Mesenchymal stem cell (in vitro differentiated cells and primary cell): ENCODE data around the gene E2F6.
A peak's percentile ranks its signal among the peaks of the same experiment; 100 is the strongest.

Experiments
- DNase-seq: peaks from one replicate; pipeline ENCODE4 v3.0.0-alpha.2; 2013
- H2AFZ ChIP-seq: one replicate; pipeline ENCODE4 v1.6.1; 2013; ENCODE audit warnings: low read depth, mild to moderate bottlenecking, control low read depth, inconsistent platforms, low read length, moderate library complexity
- H2AK5ac ChIP-seq: 2 replicates; pipeline ENCODE4 v1.6.1; 2013; ENCODE audit warnings: low read length, moderate library complexity, mild to moderate bottlenecking, inconsistent platforms; ENCODE audit not compliant: severe bottlenecking
- H2BK120ac ChIP-seq: one replicate; pipeline ENCODE4 v1.6.1; 2013; ENCODE audit warnings: low read depth, mild to moderate bottlenecking, inconsistent platforms, low read length, moderate library complexity
- H2BK12ac ChIP-seq, 2 experiments: one replicate each; pipeline ENCODE4 v1.6.1; 2013; ENCODE audit warnings: inconsistent platforms in 2 of 2, low read length in 2 of 2, mild to moderate bottlenecking in 2 of 2, moderate library complexity in 2 of 2, control low read depth in 1 of 2
- H2BK15ac ChIP-seq: one replicate; pipeline ENCODE4 v1.6.1; 2013; ENCODE audit warnings: mild to moderate bottlenecking, low read depth, inconsistent platforms; ENCODE audit not compliant: poor library complexity, severe bottlenecking
- H2BK5ac ChIP-seq: 2 replicates; pipeline ENCODE4 v1.6.1; 2013; ENCODE audit warnings: low read depth, mild to moderate bottlenecking, low read length, control low read depth, inconsistent platforms; ENCODE audit not compliant: poor library complexity, severe bottlenecking
- H3K14ac ChIP-seq, 2 experiments: one replicate each; pipeline ENCODE4 v1.6.1; 2013; ENCODE audit warnings: inconsistent platforms in 2 of 2, low read length in 2 of 2, control low read depth in 1 of 2, mild to moderate bottlenecking in 1 of 2, moderate library complexity in 1 of 2
- H3K18ac ChIP-seq, 2 experiments: one replicate each; pipeline ENCODE4 v1.6.1; 2013; ENCODE audit warnings: inconsistent platforms in 2 of 2, low read length in 2 of 2, control low read depth in 1 of 2, low read depth in 1 of 2, mild to moderate bottlenecking in 1 of 2
- H3K23ac ChIP-seq, 2 experiments: one replicate each; pipeline ENCODE4 v1.6.1; 2013; ENCODE audit warnings: inconsistent platforms in 2 of 2, low read length in 2 of 2, mild to moderate bottlenecking in 2 of 2, moderate library complexity in 2 of 2, control low read depth in 1 of 2
- H3K27ac ChIP-seq: 2 replicates; pipeline ENCODE4 v1.5.1; 2013; ENCODE audit warnings: mild to moderate bottlenecking, moderate library complexity, low read length, control low read depth, inconsistent platforms; ENCODE audit not compliant: poor library complexity, severe bottlenecking
- H3K27me3 ChIP-seq, 2 experiments: 2 replicates each; pipeline versions ENCODE4 v1.6.1 to v1.7.0; 2013; ENCODE audit warnings: low read length in 2 of 2, mild to moderate bottlenecking in 2 of 2, moderate library complexity in 2 of 2, control low read depth in 1 of 2, inconsistent platforms in 1 of 2; ENCODE audit not compliant: control insufficient read depth in 1 of 2, insufficient read depth in 1 of 2
- H3K36me3 ChIP-seq, 2 experiments: 2 replicates each; pipeline versions ENCODE4 v1.6.1 to v1.7.0; 2013; ENCODE audit warnings: low read length in 2 of 2, control low read depth in 1 of 2, inconsistent platforms in 1 of 2, low read depth in 1 of 2, mild to moderate bottlenecking in 1 of 2; ENCODE audit not compliant: insufficient read depth in 2 of 2, control insufficient read depth in 1 of 2
- H3K4ac ChIP-seq, 2 experiments: one replicate each; pipeline ENCODE4 v1.6.1; 2013; ENCODE audit warnings: inconsistent platforms in 2 of 2, low read length in 2 of 2, mild to moderate bottlenecking in 2 of 2, moderate library complexity in 2 of 2, control low read depth in 1 of 2, low read depth in 1 of 2
- H3K4me1 ChIP-seq: 2 replicates; pipeline ENCODE4 v1.6.1; 2013; ENCODE audit warnings: low read depth, low read length, control low read depth; ENCODE audit not compliant: control insufficient read depth, insufficient read depth
- H3K4me2 ChIP-seq: 2 replicates; pipeline ENCODE4 v1.6.1; 2013; ENCODE audit warnings: low read length, mild to moderate bottlenecking, inconsistent platforms; ENCODE audit not compliant: poor library complexity, severe bottlenecking
- H3K4me3 ChIP-seq, 2 experiments: 2 replicates each; pipeline versions ENCODE4 v1.5.1 to v1.7.0; 2013; ENCODE audit warnings: low read length in 2 of 2, mild to moderate bottlenecking in 2 of 2, control low read depth in 1 of 2, low read depth in 1 of 2; ENCODE audit not compliant: insufficient read depth in 1 of 2
- H3K79me1 ChIP-seq: replicated peaks from 2 replicates; pipeline ENCODE4 v1.6.1; 2013; ENCODE audit warnings: mild to moderate bottlenecking, control low read depth, low read length, inconsistent platforms; ENCODE audit not compliant: poor library complexity, severe bottlenecking
- H3K9ac ChIP-seq: 2 replicates; pipeline ENCODE4 v1.7.0; 2013; ENCODE audit warnings: mild to moderate bottlenecking, low read length, moderate library complexity
- H3K9me3 ChIP-seq: 2 replicates; pipeline ENCODE4 v1.7.0; 2013; ENCODE audit warnings: mild to moderate bottlenecking, low read length; ENCODE audit not compliant: control insufficient read depth
- H4K8ac ChIP-seq: one replicate; pipeline ENCODE4 v1.6.1; 2013; ENCODE audit warnings: inconsistent platforms, mild to moderate bottlenecking, low read length, moderate library complexity
- H4K91ac ChIP-seq: one replicate; pipeline ENCODE4 v1.6.1; 2013; ENCODE audit warnings: mild to moderate bottlenecking, low read length, inconsistent platforms
- WGBS: methylation state at CpG from one replicate; pipeline ENCODE4 v1.1.7; 2013; ENCODE audit warnings: mixed read lengths; 5-methylcytosine and 5-hydroxymethylcytosine counted together

The E2F6 gene

GRCh38 chr2:11514081-11514730, 48.2 kb upstream of the E2F6 start:
- DNase-seq = no peak
- H3K23ac ChIP-seq = no peak overlapping the region
- H2BK15ac ChIP-seq = no peak overlapping the region
- H3K79me1 ChIP-seq = no peaks in the 10 kb centered on the region
- no peak overlapping the region for H3K18ac ChIP-seq
- H2AFZ ChIP-seq = no peak overlapping the region
- no peaks in the 10 kb centered on the region for H3K36me3 ChIP-seq
- no peak overlapping the region for H3K4ac ChIP-seq
- no peak overlapping the region for H3K27ac ChIP-seq
- H2AK5ac ChIP-seq = no peak overlapping the region
- H3K4me2 ChIP-seq = no peak overlapping the region
- peaks cover 46 to 48% of the 10 kb centered on the region in 2 experiments for H3K27me3 ChIP-seq
- H4K8ac ChIP-seq = no peak overlapping the region
- no peak overlapping the region for H4K91ac ChIP-seq
- no peak overlapping the region for H2BK12ac ChIP-seq
- no peak overlapping the region for H2BK5ac ChIP-seq
- no peak overlapping the region for H3K9ac ChIP-seq
- H3K4me3 ChIP-seq = no peak overlapping the region
- H3K4me1 ChIP-seq = no peaks in the 10 kb centered on the region
- no peak overlapping the region for H3K14ac ChIP-seq
- H3K9me3 ChIP-seq = no peaks in the 10 kb centered on the region
- H2BK120ac ChIP-seq = no peak overlapping the region
- WGBS = 94% methylated on average over 3 of the region's 3 CpGs

- 95% methylated on average over 5 of the region's 5 CpGs for WGBS
- DNase-seq = no peak
- H2AK5ac ChIP-seq = no peak overlapping the region
Observed at GRCh38 chr2:11513319-11513718, 47.4 kb upstream of the E2F6 start.

GRCh38 chr2:11512431-11512830, 46.5 kb upstream of the E2F6 start:
- Histone ChIP-seq H2BK5ac (no peak overlapping the region), H2BK12ac (no peak overlapping the region), H3K4me3 (no peak overlapping the region), H3K23ac (no peak overlapping the region), H3K27ac (no peak overlapping the region), H3K14ac (no peak overlapping the region), H2BK120ac (no peak overlapping the region), H3K4me2 (no peak overlapping the region), H2AK5ac (no peak overlapping the region), H2BK15ac (no peak overlapping the region), H3K27me3 (peaks cover 51 to 52% of the 10 kb centered on the region in 2 experiments), H4K91ac (peak overlapping the region; percentile 61), H3K79me1 (no peaks in the 10 kb centered on the region), H3K9ac (no peak overlapping the region), H3K4ac (no peak overlapping the region), H3K36me3 (no peaks in the 10 kb centered on the region), H4K8ac (no peak overlapping the region), H3K9me3 (no peaks in the 10 kb centered on the region), H3K18ac (no peak overlapping the region), H3K4me1 (no peaks in the 10 kb centered on the region), H2AFZ (no peak overlapping the region)
- no peak for DNase-seq
- WGBS = 92% methylated on average over 5 of the region's 5 CpGs

More at GRCh38 chr2:11513319-11513718, 47.4 kb upstream of the E2F6 start:
- Histone ChIP-seq H3K79me1 (no peaks in the 10 kb centered on the region), H4K91ac (no peak overlapping the region), H2BK12ac (no peak overlapping the region), H3K4me2 (no peak overlapping the region), H3K27me3 (peaks cover 46 to 48% of the 10 kb centered on the region in 2 experiments), H3K23ac (no peak overlapping the region), H3K4me1 (no peaks in the 10 kb centered on the region), H2BK5ac (no peak overlapping the region), H3K27ac (no peak overlapping the region), H3K4ac (no peak overlapping the region), H3K36me3 (no peaks in the 10 kb centered on the region), H3K14ac (no peak overlapping the region), H3K4me3 (no peak overlapping the region), H3K9ac (no peak overlapping the region), H4K8ac (no peak overlapping the region), H3K9me3 (no peaks in the 10 kb centered on the region), H3K18ac (no peak overlapping the region), H2AFZ (no peak overlapping the region), H2BK15ac (no peak overlapping the region), H2BK120ac (no peak overlapping the region)

GRCh38 chr2:11509657-11510360, 43.8 kb upstream of the E2F6 start:
- Histone ChIP-seq H2AFZ (no peak overlapping the region), H3K27me3 (peaks cover 27 to 36% of the 10 kb centered on the region in 2 experiments), H3K9me3 (no peaks in the 10 kb centered on the region), H2BK5ac (no peak overlapping the region), H3K18ac (no peak overlapping the region), H3K36me3 (no peaks in the 10 kb centered on the region), H2BK15ac (no peak overlapping the region), H3K14ac (no peak overlapping the region), H3K4me1 (peaks cover 3% of the 10 kb centered on the region), H3K79me1 (no peaks in the 10 kb centered on the region), H3K23ac (no peak overlapping the region), H3K27ac (no peak overlapping the region), H2BK12ac (no peak overlapping the region), H3K9ac (no peak overlapping the region), H3K4ac (no peak overlapping the region), H3K4me2 (no peak overlapping the region), H2AK5ac (no peak overlapping the region), H3K4me3 (no peak overlapping the region), H4K91ac (no peak overlapping the region), H4K8ac (no peak overlapping the region), H2BK120ac (no peak overlapping the region)
- no peak for DNase-seq
- 82% methylated on average over 2 of the region's 3 CpGs for WGBS
